Keratinocyte (primary cell): ENCODE measurements around the gene CFAP61. TPM values are rescaled to one million over a fixed set of nuclear protein-coding genes. Genes with fewer than 3 reads are reported as not detected.

Source experiments
- DNase-seq: peaks from one replicate; pipeline ENCODE4 v3.0.0-alpha.2; 2011; ENCODE audit warnings: low read depth, missing footprints, low spot score
- FAIRE-seq: peaks from 2 replicates; lab custom pipeline; 2011; peaks lifted over from hg19 to GRCh38; lab: Jason Lieb, UNC
- H2AFZ ChIP-seq: 2 replicates; pipeline ENCODE4 v1.6.0; 2012; ENCODE audit warnings: low read length, control low read depth, inconsistent platforms; ENCODE audit not compliant: control insufficient read depth
- H3K27ac ChIP-seq: 2 replicates; pipeline ENCODE4 v1.5.1; 2011; ENCODE audit warnings: low read length; ENCODE audit not compliant: control insufficient read depth, insufficient read depth
- H3K27me3 ChIP-seq: 3 replicates; pipeline ENCODE4 v1.6.0; 2011; ENCODE audit warnings: low read length; ENCODE audit not compliant: control insufficient read depth, insufficient read depth; ENCODE audit errors: extremely low read depth
- H3K36me3 ChIP-seq, 2 experiments: 2 replicates in 1 of 2; 3 replicates in 1 of 2; pipeline ENCODE4 v1.5.1; 2011; ENCODE audit warnings: low read length in 2 of 2, mild to moderate bottlenecking in 1 of 2; ENCODE audit not compliant: control insufficient read depth in 2 of 2, insufficient read depth in 2 of 2; ENCODE audit errors: extremely low read depth in 1 of 2
- H3K4me1 ChIP-seq: 3 replicates; pipeline ENCODE4 v1.5.1; 2011; ENCODE audit warnings: low read length; ENCODE audit not compliant: control insufficient read depth, insufficient read depth; ENCODE audit errors: extremely low read depth
- H3K4me2 ChIP-seq: 3 replicates; pipeline ENCODE4 v1.6.0; 2011; ENCODE audit warnings: low read depth, low read length; ENCODE audit not compliant: control insufficient read depth, insufficient read depth; ENCODE audit errors: extremely low read depth
- H3K4me3 ChIP-seq, 3 experiments: fragments of 200-600 bp in 1 of 3; sonication (generic) in 1 of 3; 2 replicates in 2 of 3; 3 replicates in 1 of 3; pipeline ENCODE4 v1.5.1; 2011 to 2016; ENCODE audit warnings: low read length in 3 of 3, mild to moderate bottlenecking in 3 of 3, control low read depth in 2 of 3, inconsistent platforms in 1 of 3, low read depth in 1 of 3, mixed read lengths in 1 of 3, mixed run types in 1 of 3, moderate library complexity in 1 of 3; ENCODE audit not compliant: control insufficient read depth in 2 of 3, insufficient read depth in 2 of 3; ENCODE audit errors: extremely low read depth in 1 of 3
- H3K79me2 ChIP-seq: 2 replicates; pipeline ENCODE4 v1.6.0; 2012; ENCODE audit warnings: low read length; ENCODE audit not compliant: control insufficient read depth, insufficient read depth
- H3K9ac ChIP-seq: 3 replicates; pipeline ENCODE4 v1.6.0; 2011; ENCODE audit warnings: low read length; ENCODE audit not compliant: control insufficient read depth, insufficient read depth; ENCODE audit errors: extremely low read depth
- H3K9me1 ChIP-seq: 3 replicates; pipeline ENCODE4 v1.6.0; 2011; ENCODE audit warnings: low read length; ENCODE audit not compliant: control insufficient read depth, insufficient read depth; ENCODE audit errors: extremely low read depth
- H3K9me3 ChIP-seq: 2 replicates; pipeline ENCODE4 v1.5.1; 2012; ENCODE audit warnings: low read depth, low read length; ENCODE audit not compliant: control insufficient read depth
- H4K20me1 ChIP-seq: 3 replicates; pipeline ENCODE4 v1.6.0; 2011; ENCODE audit warnings: low read length; ENCODE audit not compliant: control insufficient read depth, insufficient read depth; ENCODE audit errors: extremely low read depth
- EZH2 ChIP-seq: IDR thresholded peaks from one replicate; pipeline ENCODE4 v1.6.1; 2012; ENCODE audit warnings: inconsistent platforms, mild to moderate bottlenecking, low read length, moderate library complexity
- dilution Hi-C: fragments of 300-500 bp; cut with MboI; formaldehyde crosslinking; loops from one replicate; pipeline ENCODE4 v1.7.0; 2020; ENCODE audit warnings: low sequenced_read_pairs; ENCODE audit not compliant: extremely low pct_ligation_motif_present
- polyA plus RNA-seq, 5 experiments: library from polyadenylated mRNA; depleted of rRNA in 3 of 5; stranded (reverse) in 3 of 5; stranded (forward) in 1 of 5; unstranded in 1 of 5; fragments of >200 nt; gene quantifications; 1 replicate in 1 of 5; 2 replicates in 3 of 5; 3 replicates in 1 of 5; pipeline versions ENCODE4 v1.2.1 to v1.2.3, GENCODE V29; 2011 to 2012; ENCODE audit warnings: missing spikeins in 2 of 5, low read depth in 1 of 5, low replicate concordance in 1 of 5
- TF ChIP-seq, protein P1 (sequence below), 3 experiments: IDR thresholded peaks in 1 of 3; conservative IDR thresholded peaks in 1 of 3; optimal IDR thresholded peaks in 1 of 3; 2 replicates in 2 of 3; 3 replicates in 1 of 3; pipeline versions ENCODE3 to v1.5.1; 2011; ENCODE audit warnings: low read length in 3 of 3, mild to moderate bottlenecking in 3 of 3, moderate library complexity in 2 of 3, control low read depth in 1 of 3, inconsistent platforms in 1 of 3; ENCODE audit not compliant: insufficient read depth in 2 of 3; ENCODE audit errors: extremely low read depth in 1 of 3

Gene CFAP61
- polyA plus RNA-seq, 1 donor (not counting 4 experiments of a cell fraction or from before 2014, with no cell fraction given), result 0.25 TPM

DNA sequence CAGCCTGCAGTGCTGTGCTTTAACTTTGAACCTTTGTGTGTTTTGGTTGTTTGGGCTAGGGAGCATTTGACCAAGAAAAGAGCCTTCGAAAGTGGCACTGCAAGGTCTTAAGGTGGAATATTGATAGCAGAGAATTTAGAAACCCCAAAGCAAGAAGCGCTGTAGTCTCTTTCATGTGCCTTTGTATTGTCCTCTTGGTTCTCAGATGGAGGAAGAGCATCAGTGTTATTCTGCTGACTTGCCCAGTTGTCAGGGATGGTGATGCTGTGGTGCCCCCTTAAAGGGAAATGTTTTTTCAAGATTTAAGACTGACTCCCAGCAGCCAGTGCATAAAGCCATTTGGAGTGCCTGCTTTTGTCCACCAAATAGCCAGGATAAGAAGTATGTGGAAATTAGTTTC, 212.9 kb downstream of the CFAP61 start:
- dilution Hi-C loops, result no loop called here
- H3K9me3 ChIP-seq, result no peaks in the 10 kb centered on the region
- no peaks in the 10 kb centered on the region for H3K27me3 ChIP-seq
- no peak overlapping the region for H3K27ac ChIP-seq
- no peak overlapping the region for H3K9ac ChIP-seq
- no peak overlapping the region for H3K4me2 ChIP-seq
- no peaks in the 10 kb centered on the region for H3K36me3 ChIP-seq
- H3K4me3 ChIP-seq, result no peak overlapping the region
- FAIRE-seq, result no peak
- H3K9me1 ChIP-seq, result no peaks in the 10 kb centered on the region
- H3K79me2 ChIP-seq, result no peaks in the 10 kb centered on the region
- H3K4me1 ChIP-seq, result no peaks in the 10 kb centered on the region
- DNase-seq, result no peak
- TF ChIP-seq, protein P1, sequence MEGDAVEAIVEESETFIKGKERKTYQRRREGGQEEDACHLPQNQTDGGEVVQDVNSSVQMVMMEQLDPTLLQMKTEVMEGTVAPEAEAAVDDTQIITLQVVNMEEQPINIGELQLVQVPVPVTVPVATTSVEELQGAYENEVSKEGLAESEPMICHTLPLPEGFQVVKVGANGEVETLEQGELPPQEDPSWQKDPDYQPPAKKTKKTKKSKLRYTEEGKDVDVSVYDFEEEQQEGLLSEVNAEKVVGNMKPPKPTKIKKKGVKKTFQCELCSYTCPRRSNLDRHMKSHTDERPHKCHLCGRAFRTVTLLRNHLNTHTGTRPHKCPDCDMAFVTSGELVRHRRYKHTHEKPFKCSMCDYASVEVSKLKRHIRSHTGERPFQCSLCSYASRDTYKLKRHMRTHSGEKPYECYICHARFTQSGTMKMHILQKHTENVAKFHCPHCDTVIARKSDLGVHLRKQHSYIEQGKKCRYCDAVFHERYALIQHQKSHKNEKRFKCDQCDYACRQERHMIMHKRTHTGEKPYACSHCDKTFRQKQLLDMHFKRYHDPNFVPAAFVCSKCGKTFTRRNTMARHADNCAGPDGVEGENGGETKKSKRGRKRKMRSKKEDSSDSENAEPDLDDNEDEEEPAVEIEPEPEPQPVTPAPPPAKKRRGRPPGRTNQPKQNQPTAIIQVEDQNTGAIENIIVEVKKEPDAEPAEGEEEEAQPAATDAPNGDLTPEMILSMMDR (optimal IDR thresholded peaks at IDR 0.05 in 1 of 3, IDR thresholded peaks at IDR 0.05 in 1 of 3, conservative IDR thresholded peaks at IDR 0.05 in 1 of 3; ENCODE audit: extremely low read depth in 1 of 3, insufficient read depth in 2 of 3, low read length in 3 of 3), result no peak
- no peak for TF ChIP-seq EZH2
- no peaks in the 10 kb centered on the region for H4K20me1 ChIP-seq
- H2AFZ ChIP-seq, result no peak overlapping the region

DNA sequence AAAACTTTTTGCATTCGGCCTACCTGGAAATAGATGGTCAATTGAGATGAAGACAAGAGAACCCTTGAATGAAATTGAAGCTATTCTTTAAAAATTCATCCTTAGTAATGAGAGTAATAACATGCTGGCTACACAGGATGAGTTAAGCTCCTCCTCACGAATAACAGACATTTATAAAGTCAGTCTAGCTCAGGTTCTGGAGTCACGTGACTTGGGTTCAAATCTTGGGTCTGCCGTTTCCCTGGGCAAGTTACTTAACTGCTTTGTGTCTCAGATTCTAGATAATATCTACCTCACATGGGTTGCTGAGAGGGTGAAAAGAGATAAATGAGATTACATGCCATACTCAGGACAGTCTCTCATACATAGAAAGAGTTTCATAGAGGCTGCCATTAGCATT, 214.2 kb downstream of the CFAP61 start:
- H3K36me3 ChIP-seq, result no peaks in the 10 kb centered on the region
- dilution Hi-C loops, result no loop called here
- no peaks in the 10 kb centered on the region for H3K27me3 ChIP-seq
- no peaks in the 10 kb centered on the region for H3K9me1 ChIP-seq
- no peak overlapping the region for H2AFZ ChIP-seq
- no peaks in the 10 kb centered on the region for H3K4me1 ChIP-seq
- FAIRE-seq (no peak), DNase-seq (no peak)
- H3K79me2 ChIP-seq, result no peaks in the 10 kb centered on the region
- TF ChIP-seq, protein P1 (optimal IDR thresholded peaks at IDR 0.05 in 1 of 3, IDR thresholded peaks at IDR 0.05 in 1 of 3, conservative IDR thresholded peaks at IDR 0.05 in 1 of 3; ENCODE audit: extremely low read depth in 1 of 3, insufficient read depth in 2 of 3, low read length in 3 of 3), result no peak
- TF ChIP-seq EZH2, result no peak
- H3K9me3 ChIP-seq, result no peaks in the 10 kb centered on the region
- H3K9ac ChIP-seq, result no peak overlapping the region
- no peak overlapping the region for H3K27ac ChIP-seq
- H3K4me3 ChIP-seq, result no peak overlapping the region
- no peak overlapping the region for H3K4me2 ChIP-seq
- no peaks in the 10 kb centered on the region for H4K20me1 ChIP-seq
